GM03348 (cell line): ENCODE measurements around the gene RHOBTB1.
"Not testable (repeated sequence)": the region's sequence is repeated elsewhere in the genome, so short reads cannot be mapped to it uniquely, and the experiment has no call there.

Source experiments
- DNase-seq: peaks from one replicate; pipeline ENCODE4 v3.0.0; 2012; ENCODE audit warnings: low spot score

The RHOBTB1 gene, protein sequence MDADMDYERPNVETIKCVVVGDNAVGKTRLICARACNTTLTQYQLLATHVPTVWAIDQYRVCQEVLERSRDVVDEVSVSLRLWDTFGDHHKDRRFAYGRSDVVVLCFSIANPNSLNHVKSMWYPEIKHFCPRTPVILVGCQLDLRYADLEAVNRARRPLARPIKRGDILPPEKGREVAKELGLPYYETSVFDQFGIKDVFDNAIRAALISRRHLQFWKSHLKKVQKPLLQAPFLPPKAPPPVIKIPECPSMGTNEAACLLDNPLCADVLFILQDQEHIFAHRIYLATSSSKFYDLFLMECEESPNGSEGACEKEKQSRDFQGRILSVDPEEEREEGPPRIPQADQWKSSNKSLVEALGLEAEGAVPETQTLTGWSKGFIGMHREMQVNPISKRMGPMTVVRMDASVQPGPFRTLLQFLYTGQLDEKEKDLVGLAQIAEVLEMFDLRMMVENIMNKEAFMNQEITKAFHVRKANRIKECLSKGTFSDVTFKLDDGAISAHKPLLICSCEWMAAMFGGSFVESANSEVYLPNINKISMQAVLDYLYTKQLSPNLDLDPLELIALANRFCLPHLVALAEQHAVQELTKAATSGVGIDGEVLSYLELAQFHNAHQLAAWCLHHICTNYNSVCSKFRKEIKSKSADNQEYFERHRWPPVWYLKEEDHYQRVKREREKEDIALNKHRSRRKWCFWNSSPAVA

DNA sequence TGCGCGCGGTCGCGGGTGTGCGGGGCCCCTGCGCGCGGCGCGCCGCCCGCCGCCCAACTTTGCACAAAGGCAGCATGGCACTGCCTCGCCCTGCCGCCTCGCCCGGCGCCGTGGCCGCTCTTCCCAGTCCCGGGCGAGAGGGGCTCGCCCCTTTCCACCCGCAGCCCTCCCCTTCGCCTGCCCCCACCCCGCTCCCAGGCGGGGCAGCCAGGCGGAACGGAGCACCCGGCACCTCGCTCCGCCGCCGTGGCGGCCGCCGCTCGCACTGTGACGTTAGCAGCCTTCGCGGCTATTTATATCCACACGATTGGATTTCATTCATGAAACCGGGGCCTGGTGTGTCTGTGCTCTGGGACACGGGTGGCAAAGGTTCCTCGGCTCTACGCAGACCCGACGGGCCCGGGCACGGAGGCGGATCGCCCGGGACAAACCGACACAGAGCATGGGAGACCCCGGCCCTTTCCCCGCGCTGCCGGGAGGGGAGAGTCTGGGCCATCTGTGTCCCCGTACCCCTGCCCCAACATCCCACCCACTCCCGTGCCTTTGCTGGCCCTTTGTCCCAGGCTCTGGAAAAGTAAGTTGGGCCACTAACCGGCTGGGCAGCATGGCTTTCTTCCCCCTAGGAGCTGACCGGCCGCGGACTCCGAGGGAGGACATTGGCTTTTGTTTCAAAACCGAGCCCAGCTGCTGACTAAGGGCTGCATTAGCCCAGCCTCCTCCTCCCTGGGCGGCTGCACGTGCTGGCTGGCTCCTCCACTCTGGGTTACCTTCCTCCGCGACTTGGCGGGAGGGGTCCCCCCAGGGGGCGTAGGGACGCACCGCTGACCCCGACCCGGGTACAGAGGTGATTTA is at the start of gene RHOBTB1:
RHOBTB1 (minus strand) TSS at position 128 of the 852 bp plus-strand sequence. CDS start 32,643 bp downstream, outside the sequence.
- DNase-seq: peak; percentile 92

DNA sequence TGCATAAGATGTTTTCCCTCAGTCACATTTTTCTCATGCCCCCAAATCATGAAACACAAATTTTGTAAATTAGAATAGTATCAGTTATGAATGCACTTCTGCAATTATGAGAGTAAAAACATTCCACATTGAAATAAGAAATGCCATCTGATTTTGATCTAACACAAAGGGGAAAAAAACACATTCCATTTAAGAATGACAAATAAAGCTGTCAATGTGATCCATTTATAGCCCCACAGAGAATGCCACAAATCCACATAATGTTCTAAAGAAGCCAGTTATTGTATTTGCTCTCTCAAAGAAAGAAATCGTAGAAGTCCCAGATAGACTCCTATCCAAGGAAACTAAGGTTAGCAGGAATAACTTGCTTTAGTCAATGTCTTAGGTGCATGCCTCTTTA is 48.7 kb upstream of the RHOBTB1 start:
- peak; percentile 26 for DNase-seq

DNA sequence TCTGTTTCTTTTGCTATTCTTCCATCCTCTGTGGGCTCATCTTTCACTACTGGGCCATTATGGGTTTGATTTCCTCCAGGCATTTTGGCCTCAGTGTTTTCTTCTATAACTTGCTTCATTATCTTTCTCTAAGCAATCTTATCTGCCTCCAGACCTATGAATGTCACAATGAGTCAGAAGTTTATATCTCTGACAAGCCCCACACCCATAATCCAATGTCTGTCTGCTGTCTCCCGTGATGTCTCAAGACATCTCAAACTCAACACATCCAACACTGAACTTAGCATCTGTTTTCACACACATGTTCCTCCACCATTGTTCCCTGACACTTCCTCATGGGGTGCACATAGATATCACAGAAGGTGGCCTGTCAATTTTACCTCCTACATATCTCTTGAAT is 46.7 kb upstream of the RHOBTB1 start:
- DNase-seq: no peak

DNA sequence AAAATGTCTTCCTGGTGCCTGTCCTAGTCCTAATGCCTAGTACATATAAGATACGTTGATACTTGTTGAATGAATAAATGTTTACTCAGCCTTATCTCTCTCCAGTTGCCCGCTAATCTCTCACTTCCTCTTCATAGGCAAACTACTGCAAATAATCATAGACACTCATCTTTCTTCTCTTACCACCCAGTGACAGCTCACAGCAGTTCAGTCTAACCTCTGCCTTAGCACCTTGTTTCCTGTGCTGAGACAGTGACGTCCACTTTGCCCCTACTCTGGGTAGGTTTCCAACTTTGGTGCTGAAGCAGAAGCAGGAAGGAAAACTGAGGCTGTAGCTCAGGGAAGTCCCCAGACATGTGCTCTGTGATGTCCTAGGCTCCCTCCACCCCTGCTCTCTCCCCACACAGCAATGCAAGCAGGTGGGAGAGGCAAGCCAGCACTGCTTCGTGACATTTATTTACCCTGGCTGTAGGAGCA is 45.5 kb upstream of the RHOBTB1 start:
- DNase-seq: no peak

DNA sequence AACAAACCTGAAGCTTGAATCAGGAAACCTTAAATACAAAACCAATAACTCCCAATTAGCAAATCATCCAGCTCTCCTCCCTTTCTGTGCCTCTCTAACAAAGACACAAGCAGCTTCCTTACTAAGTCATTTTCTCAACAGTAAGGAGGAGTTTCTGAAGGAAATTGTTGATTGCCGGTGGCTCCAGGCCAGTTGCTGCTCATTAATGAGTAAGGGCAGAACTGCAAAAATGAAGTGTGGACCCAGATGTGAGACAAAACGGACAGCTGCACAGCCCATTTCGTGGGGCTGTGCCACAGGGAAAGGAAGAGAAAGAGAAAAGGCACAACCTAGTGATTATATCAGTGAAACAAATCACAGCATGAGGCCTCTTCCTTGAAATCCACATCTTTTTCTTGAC is 42.8 kb upstream of the RHOBTB1 start:
- DNase-seq: no peak

DNA sequence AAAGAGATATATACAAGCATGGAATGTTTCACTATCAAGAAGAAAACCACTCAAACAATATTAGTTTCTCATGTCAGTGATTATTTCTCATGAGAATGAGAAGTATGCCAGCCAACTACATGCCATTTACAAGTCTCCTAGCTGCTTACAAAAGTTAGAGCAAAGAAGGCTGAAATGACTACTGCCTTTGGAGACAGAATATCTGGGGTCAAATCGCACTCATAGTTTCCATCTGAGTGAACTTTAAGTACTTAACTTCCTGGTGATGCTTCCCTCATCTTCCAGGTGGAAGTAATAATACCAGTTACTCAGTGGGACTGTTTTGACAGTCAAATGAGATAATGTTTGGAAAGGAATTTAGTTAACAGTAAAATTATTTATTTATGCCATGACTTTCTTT is 42.0 kb upstream of the RHOBTB1 start:
- DNase-seq: no peak

DNA sequence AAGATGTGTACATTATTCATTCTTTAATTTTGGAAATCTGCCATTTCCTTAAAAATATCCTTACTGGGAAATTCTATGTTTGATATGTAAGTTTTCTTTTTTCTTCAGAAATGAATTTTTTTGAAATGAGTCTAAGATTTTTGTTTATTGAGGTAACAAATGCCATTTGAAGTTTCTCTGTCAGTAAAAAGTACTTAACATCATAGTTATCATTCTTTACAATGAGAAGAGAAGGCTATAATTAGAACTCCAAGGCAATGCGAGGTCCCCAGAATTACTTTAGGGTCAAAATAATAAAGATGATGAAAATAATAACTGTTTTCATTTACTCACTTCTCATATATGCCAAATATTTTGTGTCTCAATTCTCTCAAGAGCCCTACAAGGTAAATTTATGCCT is 37.0 kb upstream of the RHOBTB1 start:
- no peak for DNase-seq

DNA sequence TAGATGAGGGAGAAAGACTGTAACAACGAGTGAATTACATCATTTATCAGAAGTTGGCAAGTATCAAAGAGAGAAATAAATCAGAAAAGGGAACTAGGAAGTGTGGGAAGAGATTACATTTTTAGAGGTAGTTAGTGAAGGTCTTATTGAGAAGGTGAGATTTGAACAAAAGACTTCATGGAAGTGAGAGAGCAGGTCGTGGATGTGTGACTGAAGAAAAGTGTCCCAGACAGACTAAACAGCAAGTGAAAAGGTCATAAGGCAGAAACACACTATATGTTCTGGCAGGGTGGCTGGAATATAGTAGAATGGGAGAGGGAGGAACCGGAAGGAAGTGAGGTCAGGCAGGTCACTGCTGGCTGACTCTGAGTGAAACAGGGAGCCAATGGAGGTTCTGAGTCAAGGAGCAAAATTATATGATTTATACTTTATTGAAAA is 35.7 kb upstream of the RHOBTB1 start:
- no peak for DNase-seq

DNA sequence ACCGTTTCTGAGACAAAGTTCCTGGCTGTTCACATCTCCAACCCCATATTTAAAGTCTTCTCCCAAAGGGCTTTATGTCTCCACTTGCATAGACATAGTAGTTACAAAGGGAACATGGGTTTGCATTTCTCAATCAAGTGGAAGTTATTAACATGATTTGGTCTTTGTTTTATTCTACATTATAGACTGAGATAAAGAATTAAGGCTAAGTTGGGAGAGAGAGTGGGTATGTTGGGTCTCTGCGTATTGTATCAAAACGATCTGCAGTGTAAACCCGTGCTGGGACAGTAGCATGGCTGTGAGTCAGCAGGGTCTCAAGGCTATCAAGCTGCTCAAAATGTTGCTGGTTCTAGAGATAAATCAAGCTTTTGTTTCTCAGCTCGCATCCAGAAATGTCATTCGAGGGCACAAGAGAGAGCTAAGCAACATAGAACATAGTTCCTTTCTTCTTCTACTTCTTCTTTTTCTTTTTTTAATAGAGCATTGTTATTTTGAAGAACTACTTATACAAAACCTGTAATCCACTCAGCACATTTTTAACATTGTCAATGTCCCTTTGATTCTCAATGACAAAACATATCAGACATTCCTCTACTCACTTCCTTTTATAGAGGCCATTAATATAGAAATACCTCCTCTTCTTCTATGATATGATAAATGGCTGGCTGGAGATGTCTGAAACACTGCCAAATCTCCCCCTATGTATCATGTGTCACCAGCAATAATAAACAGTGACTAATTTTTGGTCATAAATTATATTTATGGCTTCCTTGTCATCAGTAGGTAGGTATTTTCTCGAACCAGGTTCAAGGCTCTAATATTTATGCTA is 34.5 kb upstream of the RHOBTB1 start:
- no peak for DNase-seq

DNA sequence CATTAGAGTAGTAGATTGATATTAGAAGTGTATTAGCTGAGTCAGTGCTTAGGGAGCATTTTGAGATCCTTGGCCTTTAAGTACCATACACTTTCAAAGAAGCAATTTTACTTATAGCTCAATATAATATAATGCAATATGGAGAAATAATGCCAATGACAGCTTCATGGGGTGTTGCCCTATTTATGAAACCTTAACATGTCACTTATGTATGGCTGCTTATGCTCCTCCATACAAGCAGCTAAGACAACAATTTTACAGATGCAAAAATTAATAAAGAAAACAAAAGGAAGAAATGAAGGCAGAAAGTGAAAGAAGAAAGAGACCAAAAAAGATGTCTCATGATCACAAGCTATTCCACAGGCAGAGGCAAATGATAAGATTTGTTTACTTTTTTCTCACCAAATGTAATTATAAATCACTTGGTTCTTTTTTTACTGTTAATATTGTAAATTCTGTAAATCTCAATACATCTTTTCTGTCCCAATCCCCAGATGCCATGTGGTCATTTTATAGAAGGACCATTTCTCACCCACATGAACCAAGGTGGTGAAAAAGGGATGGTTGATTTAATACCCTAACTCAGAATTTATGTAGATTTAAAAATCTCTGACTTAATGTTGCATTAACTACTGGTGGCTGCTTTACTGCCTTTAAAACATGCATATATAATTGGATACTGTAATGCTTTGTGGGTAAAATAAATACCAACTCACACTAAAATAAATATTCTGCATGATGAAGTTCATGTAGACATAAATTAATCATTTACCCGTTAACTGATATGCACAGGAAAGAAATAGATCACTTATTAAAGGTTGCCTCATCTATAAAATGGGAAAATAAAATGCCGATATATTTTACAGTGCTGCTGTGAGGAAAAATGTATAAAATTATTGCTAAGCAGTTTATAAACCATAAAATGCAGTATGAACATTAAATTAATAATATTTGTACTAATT is 33.5 kb upstream of the RHOBTB1 start:
- DNase-seq: no peak

DNA sequence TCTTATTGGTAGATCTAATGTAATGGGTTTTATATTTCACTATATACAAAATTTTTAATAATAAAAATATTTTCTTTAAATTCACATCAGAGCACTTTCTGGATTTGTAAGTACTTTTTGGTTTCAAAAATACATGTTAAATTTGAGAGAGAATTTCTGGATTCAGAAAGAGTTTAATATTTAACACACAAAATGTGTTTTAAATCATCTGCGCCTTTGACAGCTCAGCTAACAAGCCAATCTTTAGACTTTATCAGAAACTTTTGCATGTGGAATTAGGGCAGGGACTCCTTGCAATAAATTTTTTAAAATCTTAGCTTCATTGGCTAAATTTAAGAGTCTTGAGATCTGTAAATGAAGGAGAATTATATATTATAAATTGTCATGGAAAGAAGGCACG is 32.7 kb upstream of the RHOBTB1 start:
- no peak for DNase-seq

DNA sequence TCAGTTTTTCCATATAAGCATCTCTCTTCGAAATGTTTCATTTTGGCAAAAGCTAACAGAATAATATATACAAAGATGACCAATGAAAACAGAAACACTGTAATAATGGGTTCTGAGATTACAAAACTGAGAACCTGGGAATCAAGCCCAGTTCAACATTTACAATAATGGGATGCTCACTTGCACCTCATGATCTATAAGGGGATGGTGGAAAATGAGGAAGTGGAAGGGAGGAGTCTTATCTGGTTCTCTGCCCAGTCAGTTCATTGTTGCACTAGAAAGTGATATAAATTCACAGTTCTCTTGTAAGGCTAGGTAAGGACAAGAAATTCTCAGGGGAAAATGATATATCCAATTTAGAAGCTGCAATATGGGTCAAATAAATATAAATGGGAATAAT is 31.7 kb upstream of the RHOBTB1 start:
- DNase-seq: no peak

DNA sequence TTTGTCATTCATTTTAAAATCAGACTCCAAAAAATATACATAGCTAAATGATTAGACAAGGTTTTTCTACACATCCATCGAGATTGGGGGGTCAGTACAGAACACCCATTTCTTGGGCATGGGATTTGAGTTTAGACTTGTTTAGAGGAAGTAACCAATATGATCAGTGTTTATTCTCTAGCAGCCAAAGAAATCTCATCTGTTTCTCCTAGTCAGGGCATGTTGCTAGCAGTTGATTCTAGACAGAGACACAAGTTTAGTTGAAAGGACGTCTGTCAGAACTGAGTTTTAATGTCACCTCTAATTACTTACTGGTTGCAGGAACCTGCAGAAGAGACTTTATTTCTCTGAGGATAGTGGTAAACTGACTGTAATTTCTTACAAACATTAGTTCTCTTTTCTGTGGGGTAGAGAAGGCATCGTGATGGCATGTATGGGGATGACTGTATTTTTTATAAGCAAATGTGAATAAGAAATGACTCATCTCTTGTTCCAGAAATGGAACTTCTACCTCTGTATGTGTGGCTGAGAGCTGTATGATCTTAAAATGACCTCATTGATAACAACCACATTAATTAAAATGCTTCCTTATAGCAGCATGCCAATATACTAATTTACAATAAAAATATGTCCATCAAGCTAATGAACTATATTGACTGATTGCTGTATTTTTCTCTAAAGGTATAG is 30.6 kb upstream of the RHOBTB1 start:
- DNase-seq: no peak

DNA sequence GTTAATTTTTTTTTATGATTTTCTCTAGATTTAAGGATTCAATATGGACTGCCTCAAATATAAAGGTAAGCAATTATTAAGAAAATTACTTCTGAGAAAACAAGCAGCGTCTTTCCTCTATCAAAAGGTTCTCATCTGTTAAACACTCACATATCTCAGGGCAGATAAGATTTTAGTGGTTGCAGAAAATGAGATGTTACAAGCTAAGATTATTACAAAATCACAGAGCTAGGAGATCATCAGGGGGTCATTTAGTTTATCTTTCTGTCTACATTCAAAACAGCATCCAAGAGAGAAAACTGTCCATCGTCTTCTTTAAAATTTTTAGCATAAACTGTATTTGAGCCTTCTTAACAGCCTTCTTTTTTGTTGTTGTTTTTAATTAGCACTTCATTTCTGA is 29.1 kb upstream of the RHOBTB1 start:
- no peak for DNase-seq

DNA sequence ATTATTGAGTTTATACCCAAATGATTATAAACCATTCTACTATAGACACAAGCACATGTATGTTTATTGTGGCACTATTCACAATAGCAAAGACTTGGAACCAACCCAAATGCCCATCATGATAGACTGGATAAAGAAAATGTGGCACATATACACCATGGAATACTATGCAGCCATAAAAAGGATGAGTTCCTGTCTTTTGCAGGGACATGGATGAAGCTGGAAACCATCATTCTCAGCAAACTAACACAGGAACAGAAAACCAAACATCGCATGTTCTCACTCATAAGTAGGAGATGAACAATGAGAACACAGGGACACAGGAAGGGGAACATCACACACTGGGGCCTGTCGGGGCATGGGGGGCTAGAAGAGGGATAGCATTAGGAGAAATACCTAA is 28.2 kb upstream of the RHOBTB1 start:
- not testable (repeated sequence) for DNase-seq

DNA sequence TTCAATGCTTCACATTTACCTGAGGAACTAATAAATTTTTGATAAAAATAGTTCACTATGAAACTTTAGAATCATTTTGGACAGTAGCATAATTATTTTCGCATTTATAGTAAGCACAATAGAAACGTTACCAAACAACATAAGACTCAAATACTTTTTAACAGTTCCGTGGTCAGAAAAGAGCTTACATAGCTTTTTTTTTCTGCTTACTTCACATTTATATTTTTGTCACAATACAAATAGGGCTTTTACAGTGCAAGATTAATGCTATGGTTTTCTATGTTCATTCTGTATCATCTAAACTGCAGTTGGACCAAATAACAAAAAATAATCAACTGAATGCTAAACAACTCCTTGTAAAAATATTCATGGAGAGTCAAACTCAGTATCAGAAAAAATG is 26.5 kb upstream of the RHOBTB1 start:
- DNase-seq: no peak

DNA sequence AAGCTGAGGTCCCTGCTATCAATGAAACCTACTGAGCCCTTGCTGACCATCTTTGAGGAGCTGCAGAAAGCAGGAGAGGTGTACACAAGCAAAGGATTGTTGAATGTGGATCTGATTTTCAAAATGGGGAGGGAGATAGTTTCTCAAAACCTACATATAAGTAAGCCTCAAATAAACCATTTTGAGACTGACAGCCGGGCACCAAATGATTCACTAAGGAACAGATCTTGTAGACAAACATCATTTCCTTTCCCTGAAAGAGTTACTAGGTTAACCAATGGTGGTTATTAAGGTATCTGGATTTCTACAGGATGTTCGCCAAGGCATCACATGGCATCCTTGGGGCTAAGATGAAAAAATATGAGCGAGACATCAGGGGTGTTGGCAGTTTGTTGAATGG is 24.5 kb upstream of the RHOBTB1 start:
- no peak for DNase-seq

DNA sequence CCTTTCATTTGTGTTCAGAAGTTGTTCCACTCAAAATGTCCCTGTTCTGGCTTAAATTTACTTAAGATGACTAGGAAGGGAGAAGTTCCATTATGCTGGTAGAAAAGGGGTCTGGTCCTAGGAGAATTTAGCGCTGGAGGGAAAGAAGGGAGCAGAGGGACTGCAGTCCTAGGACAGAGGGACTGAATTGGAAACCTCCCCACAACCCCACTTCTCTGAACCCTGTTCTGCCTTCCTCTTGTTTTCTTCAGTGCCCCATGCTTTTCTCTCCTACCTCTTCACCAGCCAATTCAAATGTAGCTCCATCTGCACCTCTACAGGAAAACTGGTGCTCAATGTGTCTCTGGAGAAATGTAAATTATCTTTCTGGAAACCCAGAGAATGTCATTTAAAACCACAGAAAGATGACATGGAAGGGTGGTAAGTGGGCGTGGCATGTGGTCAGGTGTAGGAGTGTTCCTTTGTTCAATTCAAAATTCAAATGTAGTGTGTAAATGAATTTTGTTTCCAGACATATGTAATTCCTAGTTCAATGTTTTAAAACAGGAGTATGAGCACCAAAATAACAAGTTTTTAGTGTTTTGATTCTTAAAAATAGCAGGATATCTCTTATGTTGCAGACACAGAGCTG is 24.0 kb upstream of the RHOBTB1 start:
- DNase-seq: no peak

DNA sequence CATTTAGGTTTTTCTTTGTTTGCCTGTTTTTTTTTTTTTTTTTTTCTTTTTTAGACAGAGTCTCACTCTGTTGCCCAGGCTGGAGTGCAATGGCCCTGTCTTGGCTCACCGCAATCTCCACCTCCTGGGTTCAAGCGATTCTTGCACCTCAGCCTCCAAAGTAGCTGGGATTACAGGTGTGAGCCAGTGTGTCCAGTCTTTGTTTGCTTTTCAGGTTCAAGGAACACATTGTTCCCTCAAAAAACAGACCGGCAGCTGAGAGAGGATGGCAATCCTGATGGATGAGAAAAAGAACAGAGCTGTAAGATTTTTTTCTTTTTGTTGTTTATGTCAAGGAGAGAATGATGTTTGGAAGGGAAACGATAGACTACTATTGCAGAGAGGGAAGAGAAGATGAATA is 23.3 kb upstream of the RHOBTB1 start:
- no peak for DNase-seq
